Activated CD4-positive, alpha-beta T cell treated with anti-CD3 and anti-CD28 coated beads, Interleukin-10, Interleukin-2, amounts not matched to agents 100 ng/mL and 50 ng/mL, durations not matched to agents 16 hours and 8 hours (primary cell): ENCODE data around the gene ITPR2.

Experiments used
- DNase-seq: peaks from one replicate; pipeline ENCODE4 v3.0.0-alpha.2; 2020

Gene ITPR2

GRCh38 chr12:26373606-26374495, 459.1 kb downstream of the ITPR2 start:
- DNase-seq: no peak

GRCh38 chr12:26372866-26373265, 460.1 kb downstream of the ITPR2 start:
- DNase-seq: no peak

GRCh38 chr12:26370098-26370497, 462.9 kb downstream of the ITPR2 start:
- no peak for DNase-seq

GRCh38 chr12:26369588-26369987, 463.4 kb downstream of the ITPR2 start:
- DNase-seq: no peak

GRCh38 chr12:26367991-26368730, 464.8 kb downstream of the ITPR2 start:
- DNase-seq: no peak

GRCh38 chr12:26361964-26362363, 471.0 kb downstream of the ITPR2 start:
- no peak for DNase-seq

GRCh38 chr12:26360062-26360461, 472.9 kb downstream of the ITPR2 start:
- no peak for DNase-seq

GRCh38 chr12:26359576-26359975, 473.4 kb downstream of the ITPR2 start:
- no peak for DNase-seq

- DNase-seq: no peak
These were observed 474.3 kb downstream of the ITPR2 start for GRCh38 chr12:26358651-26359050.

GRCh38 chr12:26347300-26347699, 485.7 kb downstream of the ITPR2 start:
- DNase-seq: no peak

GRCh38 chr12:26346736-26347135, 486.3 kb downstream of the ITPR2 start:
- DNase-seq: no peak

GRCh38 chr12:26345471-26346003, 487.5 kb downstream of the ITPR2 start:
- DNase-seq: no peak

- no peak for DNase-seq
These were observed 491.5 kb downstream of the ITPR2 start for GRCh38 chr12:26341491-26341890.

- DNase-seq: no peak
These were observed 492.3 kb downstream of the ITPR2 start for GRCh38 chr12:26340649-26341048.

GRCh38 chr12:26339976-26340375, 493.0 kb downstream of the ITPR2 start:
- DNase-seq: no peak

- no peak for DNase-seq
These were observed 494.1 kb downstream of the ITPR2 start for GRCh38 chr12:26338586-26339572.

GRCh38 chr12:26335651-26336050, 497.3 kb downstream of the ITPR2 start:
- no peak for DNase-seq

GRCh38 chr12:26334621-26335124, 498.3 kb downstream of the ITPR2 start:
- DNase-seq: no peak

- DNase-seq: no peak
These were observed 501.0 kb downstream of the ITPR2 start for GRCh38 chr12:26331960-26332359.

- no peak for DNase-seq
These were observed 501.9 kb downstream of the ITPR2 start for GRCh38 chr12:26331136-26331535.

GRCh38 chr12:26327975-26328644, 504.9 kb downstream of the ITPR2 start:
- DNase-seq: no peak

GRCh38 chr12:26323673-26324072, 509.3 kb downstream of the ITPR2 start:
- DNase-seq: no peak
